ENCODE results near the gene SUSD1. TPM values are rescaled to one million over a fixed set of nuclear protein-coding genes. Genes with fewer than 3 reads are reported as not detected.

SUSD1 gene
- total and polyA plus RNA-seq, 2 donors, result 6.4 to 9.0 TPM

DNA sequence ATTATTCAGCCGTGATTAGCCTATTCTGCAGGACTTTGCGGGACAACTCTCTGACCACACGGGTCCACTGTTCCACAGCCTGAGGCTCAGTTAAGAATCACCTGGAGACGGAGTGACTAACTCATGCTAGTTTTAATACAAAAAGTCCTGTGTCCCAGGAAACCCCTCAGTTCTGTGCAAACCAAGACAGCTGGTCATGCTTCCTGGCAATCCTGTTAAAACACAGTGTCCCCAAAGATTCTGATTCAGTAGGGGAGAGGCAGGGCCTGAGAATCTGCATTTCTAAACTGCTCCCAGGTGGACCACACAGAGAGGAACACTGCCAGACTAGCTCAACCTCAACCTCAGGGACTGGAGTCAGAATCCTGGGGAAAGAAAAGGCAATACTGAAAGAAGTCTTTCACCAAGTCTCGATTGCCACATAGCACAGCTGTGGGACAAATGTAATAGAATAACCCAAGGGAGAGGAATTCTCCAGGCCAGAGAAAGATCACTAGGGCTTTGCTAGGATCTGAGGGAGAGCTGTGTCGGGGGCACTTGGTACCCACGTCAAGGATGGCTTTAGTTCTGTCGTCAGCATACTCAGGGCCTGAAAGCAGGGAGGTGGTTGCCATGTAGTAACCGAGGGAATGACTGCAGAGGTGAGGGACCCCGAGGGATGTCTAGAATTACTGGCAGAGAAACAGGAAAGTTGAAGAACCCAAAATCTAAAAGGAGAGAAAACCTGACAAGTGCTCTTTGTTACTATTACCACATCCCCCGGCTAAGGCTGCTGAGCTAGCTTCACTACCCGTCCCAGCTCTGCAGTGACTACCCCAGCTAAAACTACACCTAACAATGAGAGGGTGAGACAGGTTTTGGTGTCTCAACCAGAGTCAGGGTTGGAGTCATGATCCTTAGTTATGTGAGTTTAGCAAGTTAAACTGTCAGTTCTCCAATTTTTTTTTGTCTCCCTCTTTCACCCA lies 8.6 kb downstream of the SUSD1 start:
- Histone ChIP-seq H3K9me3 (ENCODE audit: control insufficient read depth in 2 of 2, insufficient read depth in 1 of 2, low read length in 1 of 2) (no peaks in the 10 kb centered on the region), H3K4me3 (ENCODE audit: low read length in 2 of 2) (no peak overlapping the region), H3K27ac (ENCODE audit: low read depth in 1 of 2, low read length in 1 of 2) (no peak overlapping the region), H3K36me3 (ENCODE audit: control insufficient read depth in 2 of 2, insufficient read depth in 2 of 2, low read length in 1 of 2) (no peaks in the 10 kb centered on the region), H3K27me3 (ENCODE audit: control insufficient read depth in 2 of 2, insufficient read depth in 1 of 2, low read length in 1 of 2) (no peaks in the 10 kb centered on the region), H3K4me1 (ENCODE audit: control insufficient read depth in 2 of 2, insufficient read depth in 2 of 2, low read length in 2 of 2) (peaks cover 0 to 10% of the 10 kb centered on the region in 2 donors)
- no peak for DNase-seq (ENCODE audit: low read depth in 6 of 9, low spot score in 9 of 9)
- WGBS, result 96% methylated on average over 12 of the region's 12 CpGs

- no peaks in the 10 kb centered on the region for H3K4me1 ChIP-seq (ENCODE audit: control insufficient read depth in 2 of 2, insufficient read depth in 2 of 2, low read length in 2 of 2)
- H3K27ac ChIP-seq (ENCODE audit: low read depth in 1 of 2, low read length in 1 of 2), result no peak overlapping the region
- H3K9me3 ChIP-seq (ENCODE audit: control insufficient read depth in 2 of 2, insufficient read depth in 1 of 2, low read length in 1 of 2), result no peaks in the 10 kb centered on the region
- H3K27me3 ChIP-seq (ENCODE audit: control insufficient read depth in 2 of 2, insufficient read depth in 1 of 2, low read length in 1 of 2), result no peaks in the 10 kb centered on the region
- H3K36me3 ChIP-seq (ENCODE audit: control insufficient read depth in 2 of 2, insufficient read depth in 2 of 2, low read length in 1 of 2), result no peaks in the 10 kb centered on the region
- no peak overlapping the region for H3K4me3 ChIP-seq (ENCODE audit: low read length in 2 of 2)
- no peak for DNase-seq (ENCODE audit: low read depth in 6 of 9, low spot score in 9 of 9)
- WGBS, result 54% methylated on average over 5 of the region's 5 CpGs
Measured at GRCh38 chr9:112162621-112163413, 12.3 kb downstream of the SUSD1 start.

- H3K4me1 ChIP-seq (ENCODE audit: control insufficient read depth in 2 of 2, insufficient read depth in 2 of 2, low read length in 2 of 2), result no peaks in the 10 kb centered on the region
- no peaks in the 10 kb centered on the region for H3K27me3 ChIP-seq (ENCODE audit: control insufficient read depth in 2 of 2, insufficient read depth in 1 of 2, low read length in 1 of 2)
- DNase-seq (ENCODE audit: low read depth in 6 of 9, low spot score in 9 of 9), result no peak
- H3K36me3 ChIP-seq (ENCODE audit: control insufficient read depth in 2 of 2, insufficient read depth in 2 of 2, low read length in 1 of 2), result no peaks in the 10 kb centered on the region
- H3K4me3 ChIP-seq (ENCODE audit: low read length in 2 of 2), result no peak overlapping the region
- H3K9me3 ChIP-seq (ENCODE audit: control insufficient read depth in 2 of 2, insufficient read depth in 1 of 2, low read length in 1 of 2), result no peaks in the 10 kb centered on the region
- H3K27ac ChIP-seq (ENCODE audit: low read depth in 1 of 2, low read length in 1 of 2), result no peak overlapping the region
- 98% methylated on average over 1 of the region's 1 CpG for WGBS
Measured at GRCh38 chr9:112159781-112160180, 15.3 kb downstream of the SUSD1 start.

GRCh38 chr9:112158656-112159367 lies 16.3 kb downstream of the SUSD1 start:
- WGBS, result 96% methylated on average over 4 of the region's 4 CpGs
- Histone ChIP-seq H3K27me3 (ENCODE audit: control insufficient read depth in 2 of 2, insufficient read depth in 1 of 2, low read length in 1 of 2) (no peaks in the 10 kb centered on the region), H3K4me3 (ENCODE audit: low read length in 2 of 2) (no peak overlapping the region), H3K36me3 (ENCODE audit: control insufficient read depth in 2 of 2, insufficient read depth in 2 of 2, low read length in 1 of 2) (no peaks in the 10 kb centered on the region), H3K9me3 (ENCODE audit: control insufficient read depth in 2 of 2, insufficient read depth in 1 of 2, low read length in 1 of 2) (no peaks in the 10 kb centered on the region), H3K4me1 (ENCODE audit: control insufficient read depth in 2 of 2, insufficient read depth in 2 of 2, low read length in 2 of 2) (no peaks in the 10 kb centered on the region), H3K27ac (ENCODE audit: low read depth in 1 of 2, low read length in 1 of 2) (no peak overlapping the region)
- DNase-seq (ENCODE audit: low read depth in 6 of 9, low spot score in 9 of 9), result no peak

DNA sequence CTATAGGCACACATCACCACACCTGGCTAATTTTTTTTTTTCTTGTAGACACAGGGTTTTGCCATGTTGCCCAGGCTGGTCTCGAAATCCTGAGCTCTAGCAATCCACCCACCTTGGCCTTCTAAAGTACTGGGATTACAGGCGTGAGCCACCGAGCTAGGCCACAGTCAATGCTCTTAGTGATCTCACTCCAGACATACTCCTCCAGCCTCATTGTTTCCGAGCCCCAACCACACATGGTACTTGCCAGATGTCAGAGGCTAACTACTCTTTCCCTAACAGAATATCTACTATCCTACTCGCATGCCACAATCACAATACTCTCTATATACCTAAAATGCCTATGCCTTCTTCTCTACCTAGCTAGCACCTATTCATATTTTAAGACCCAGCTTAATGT lies 17.1 kb downstream of the SUSD1 start:
- 98% methylated on average over 5 of the region's 5 CpGs for WGBS
- no peaks in the 10 kb centered on the region for H3K27me3 ChIP-seq (ENCODE audit: control insufficient read depth in 2 of 2, insufficient read depth in 1 of 2, low read length in 1 of 2)
- peaks cover 0 to 3% of the 10 kb centered on the region in 2 donors for H3K36me3 ChIP-seq (ENCODE audit: control insufficient read depth in 2 of 2, insufficient read depth in 2 of 2, low read length in 1 of 2)
- no peak for DNase-seq (ENCODE audit: low read depth in 6 of 9, low spot score in 9 of 9)
- H3K4me1 ChIP-seq (ENCODE audit: control insufficient read depth in 2 of 2, insufficient read depth in 2 of 2, low read length in 2 of 2), result no peaks in the 10 kb centered on the region
- H3K9me3 ChIP-seq (ENCODE audit: control insufficient read depth in 2 of 2, insufficient read depth in 1 of 2, low read length in 1 of 2), result no peaks in the 10 kb centered on the region
- H3K4me3 ChIP-seq (ENCODE audit: low read length in 2 of 2), result no peak overlapping the region
- H3K27ac ChIP-seq (ENCODE audit: low read depth in 1 of 2, low read length in 1 of 2), result no peak overlapping the region

DNA sequence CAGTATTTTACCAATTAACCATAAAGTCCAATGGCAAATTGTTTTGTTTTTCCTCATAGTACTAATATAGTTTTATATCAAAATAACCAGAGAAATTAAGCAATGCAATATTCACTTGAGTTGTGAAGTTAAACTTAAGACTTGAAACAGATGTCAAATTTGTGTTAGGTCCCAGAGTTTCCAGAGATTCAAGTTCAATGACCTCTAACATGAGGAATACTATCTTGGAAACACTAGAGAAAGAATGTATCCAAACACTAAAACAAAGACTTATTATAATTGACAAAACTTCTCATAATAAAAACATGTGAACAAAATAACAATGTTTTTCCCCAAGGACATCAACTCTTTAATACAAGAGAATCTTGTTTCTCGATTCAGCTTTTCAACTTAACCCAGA lies 18.0 kb downstream of the SUSD1 start:
- H3K27ac ChIP-seq (ENCODE audit: low read depth in 1 of 2, low read length in 1 of 2), result no peak overlapping the region
- H3K36me3 ChIP-seq (ENCODE audit: control insufficient read depth in 2 of 2, insufficient read depth in 2 of 2, low read length in 1 of 2), result peaks cover 0 to 3% of the 10 kb centered on the region in 2 donors
- H3K4me1 ChIP-seq (ENCODE audit: control insufficient read depth in 2 of 2, insufficient read depth in 2 of 2, low read length in 2 of 2), result no peaks in the 10 kb centered on the region
- DNase-seq (ENCODE audit: low read depth in 6 of 9, low spot score in 9 of 9), result no peak
- no peaks in the 10 kb centered on the region for H3K27me3 ChIP-seq (ENCODE audit: control insufficient read depth in 2 of 2, insufficient read depth in 1 of 2, low read length in 1 of 2)
- no peak overlapping the region for H3K4me3 ChIP-seq (ENCODE audit: low read length in 2 of 2)
- no peaks in the 10 kb centered on the region for H3K9me3 ChIP-seq (ENCODE audit: control insufficient read depth in 2 of 2, insufficient read depth in 1 of 2, low read length in 1 of 2)
- WGBS, result 95% methylated on average over 1 of the region's 1 CpG

DNA sequence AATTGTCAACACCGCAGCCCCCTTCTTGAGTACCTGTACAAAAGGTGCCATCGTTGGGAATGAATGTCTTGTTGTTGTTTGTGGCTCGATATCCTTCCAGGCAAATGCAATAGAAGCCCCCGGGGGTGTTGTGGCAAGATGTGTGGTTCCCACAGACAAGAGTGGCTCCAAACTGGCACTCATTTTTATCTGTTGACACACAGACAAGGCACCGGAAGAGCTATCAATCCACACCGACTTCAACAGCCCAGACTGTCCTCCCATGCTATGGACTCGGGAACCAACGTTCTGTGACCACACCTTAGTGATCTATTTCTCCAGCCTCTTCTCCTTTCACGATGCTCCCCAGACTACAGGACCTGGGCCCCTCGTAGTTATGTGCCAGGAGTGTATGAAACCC lies 25.9 kb downstream of the SUSD1 start:
- Histone ChIP-seq H3K27me3 (ENCODE audit: control insufficient read depth in 2 of 2, insufficient read depth in 1 of 2, low read length in 1 of 2) (no peaks in the 10 kb centered on the region), H3K4me1 (ENCODE audit: control insufficient read depth in 2 of 2, insufficient read depth in 2 of 2, low read length in 2 of 2) (no peaks in the 10 kb centered on the region), H3K27ac (ENCODE audit: low read depth in 1 of 2, low read length in 1 of 2) (no peak overlapping the region), H3K4me3 (ENCODE audit: low read length in 2 of 2) (no peak overlapping the region), H3K36me3 (ENCODE audit: control insufficient read depth in 2 of 2, insufficient read depth in 2 of 2, low read length in 1 of 2) (peaks cover 6 to 8% of the 10 kb centered on the region in 2 donors), H3K9me3 (ENCODE audit: control insufficient read depth in 2 of 2, insufficient read depth in 1 of 2, low read length in 1 of 2) (no peaks in the 10 kb centered on the region)
- WGBS, result 98% methylated on average over 10 of the region's 10 CpGs
- DNase-seq (ENCODE audit: low read depth in 6 of 9, low spot score in 9 of 9), result no peak

GRCh38 chr9:112145886-112146285 lies 29.2 kb downstream of the SUSD1 start:
- Histone ChIP-seq H3K4me3 (ENCODE audit: low read length in 2 of 2) (no peak overlapping the region), H3K36me3 (ENCODE audit: control insufficient read depth in 2 of 2, insufficient read depth in 2 of 2, low read length in 1 of 2) (peaks cover 5 to 8% of the 10 kb centered on the region in 2 donors), H3K4me1 (ENCODE audit: control insufficient read depth in 2 of 2, insufficient read depth in 2 of 2, low read length in 2 of 2) (no peaks in the 10 kb centered on the region), H3K27ac (ENCODE audit: low read depth in 1 of 2, low read length in 1 of 2) (no peak overlapping the region), H3K27me3 (ENCODE audit: control insufficient read depth in 2 of 2, insufficient read depth in 1 of 2, low read length in 1 of 2) (no peaks in the 10 kb centered on the region), H3K9me3 (ENCODE audit: control insufficient read depth in 2 of 2, insufficient read depth in 1 of 2, low read length in 1 of 2) (no peaks in the 10 kb centered on the region)
- 98% methylated on average over 1 of the region's 1 CpG for WGBS
- DNase-seq (ENCODE audit: low read depth in 6 of 9, low spot score in 9 of 9), result no peak
